Measurements from ENCODE around the gene IL12A. TPM values are rescaled to one million over a fixed set of nuclear protein-coding genes. Genes with fewer than 3 reads are reported as not detected.
A peak's percentile ranks its signal among the peaks of the same experiment; 100 is the strongest.

Gene IL12A
- polyA plus RNA-seq, 1 donor from 2014 or later, result not detected

DNA sequence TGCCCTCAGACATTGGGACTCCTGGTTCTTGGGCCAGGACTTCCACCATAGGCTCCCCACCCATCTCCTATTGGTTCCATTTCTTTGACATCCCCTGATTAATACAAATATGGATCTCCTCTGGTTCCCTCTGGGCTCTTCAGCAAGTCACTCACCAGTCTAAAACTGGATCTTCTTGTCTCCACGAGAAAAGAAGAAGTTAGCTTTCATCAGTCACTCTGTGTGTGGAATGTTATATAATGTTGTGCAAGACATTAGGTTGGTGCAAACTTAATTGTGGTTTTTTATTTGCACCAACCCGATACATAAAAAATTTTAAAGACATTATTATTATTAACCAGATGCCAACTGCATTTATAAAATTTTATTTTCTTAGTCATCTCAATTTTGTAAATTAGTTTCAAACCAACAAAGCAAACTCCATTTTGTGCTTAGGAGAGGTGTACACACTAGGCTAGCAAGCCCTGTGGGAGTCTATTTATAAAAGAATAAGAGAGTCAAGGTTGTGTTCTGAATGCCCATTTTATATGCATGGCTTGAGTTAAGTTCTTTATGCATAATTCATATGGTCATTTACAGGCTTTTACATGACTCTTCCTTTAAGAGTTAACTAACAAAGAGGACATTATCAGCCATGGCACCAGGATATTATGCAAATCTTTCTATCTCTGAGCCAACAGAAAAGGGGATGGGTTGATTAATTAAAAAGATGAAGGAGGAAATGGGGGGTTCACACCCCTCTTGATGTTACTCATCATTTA, 35.1 kb upstream of the IL12A start:
- H3K4me2 ChIP-seq (ENCODE audit: low read length), result no peak overlapping the region
- H3K9ac ChIP-seq (ENCODE audit: low read length), result no peak overlapping the region
- no peak overlapping the region for H2AFZ ChIP-seq (ENCODE audit: low read depth, low read length)
- no peaks in the 10 kb centered on the region for H3K27me3 ChIP-seq (ENCODE audit: insufficient read depth, low read depth, low read length)
- H3K4me3 ChIP-seq (ENCODE audit: low read length), result no peak overlapping the region
- H4K20me1 ChIP-seq (ENCODE audit: insufficient read depth), result no peaks in the 10 kb centered on the region
- H3K27ac ChIP-seq (ENCODE audit: low read length), result no peak overlapping the region
- H3K9me3 ChIP-seq (ENCODE audit: low read length), result peaks cover 4% of the 10 kb centered on the region
- TF ChIP-seq TAF1 (IDR thresholded peaks at IDR 0.05; ENCODE audit: low read depth), result no peak
- H3F3A ChIP-seq (ENCODE audit: insufficient read depth, low read length, poor library complexity, severe bottlenecking), result peaks cover 3% of the 10 kb centered on the region
- no peaks in the 10 kb centered on the region for H3K79me2 ChIP-seq (replicated peaks; ENCODE audit: insufficient read depth, low read length)
- no peaks in the 10 kb centered on the region for H3K9me2 ChIP-seq (ENCODE audit: insufficient read depth, low read length)
- no peaks in the 10 kb centered on the region for H3K36me3 ChIP-seq (ENCODE audit: insufficient read depth, low read length)

DNA sequence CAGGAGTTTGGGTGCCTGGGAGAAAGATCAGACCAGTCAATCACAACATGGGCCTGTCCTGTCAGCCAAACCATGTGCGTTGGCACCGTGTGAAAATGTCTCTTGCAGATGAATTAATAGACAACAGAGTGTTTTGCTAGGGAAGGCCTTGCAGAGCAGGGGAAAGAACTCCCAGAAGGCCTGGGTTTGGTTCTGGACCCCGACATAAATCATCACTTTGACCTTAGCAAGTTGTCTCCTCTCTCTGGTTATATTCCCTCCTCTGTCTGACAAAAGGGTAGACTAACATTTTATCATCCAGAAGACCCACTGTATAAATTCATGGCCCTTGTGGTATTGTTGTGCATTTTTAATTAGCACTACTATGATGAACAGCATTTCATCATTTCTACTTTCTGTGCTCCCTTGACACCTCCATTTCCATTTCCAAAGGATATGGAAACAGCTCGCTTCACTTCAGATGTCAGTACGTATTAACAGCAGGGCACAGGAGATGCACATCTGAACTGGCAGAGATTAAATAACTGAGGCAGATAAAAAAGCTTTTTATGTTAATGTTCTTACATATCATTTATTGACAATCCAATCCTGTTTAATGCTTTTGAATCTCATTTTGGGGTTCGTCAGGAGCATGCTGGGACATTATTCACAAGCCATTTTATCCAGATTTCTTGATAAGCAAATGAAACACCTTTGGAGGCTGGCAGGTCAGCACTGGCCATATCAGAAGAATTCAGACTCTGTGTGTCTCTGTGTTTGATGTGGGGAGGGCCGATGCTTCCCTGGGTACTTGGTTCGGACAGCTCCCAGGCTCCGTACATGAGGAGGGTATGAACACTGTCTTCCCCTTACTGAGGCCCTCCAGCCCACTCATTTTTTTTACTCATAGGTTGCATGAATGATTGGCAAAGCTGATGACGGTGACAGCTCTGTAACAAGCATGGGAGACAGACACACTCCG, 28.2 kb upstream of the IL12A start:
- Histone ChIP-seq H4K20me1 (ENCODE audit: insufficient read depth) (no peaks in the 10 kb centered on the region), H3K9me2 (ENCODE audit: insufficient read depth, low read length) (no peaks in the 10 kb centered on the region), H3K4me3 (ENCODE audit: low read length) (peak overlapping the region; percentile 46), H3K4me2 (ENCODE audit: low read length) (peak overlapping the region; percentile 48), H3K27ac (ENCODE audit: low read length) (peak overlapping the region; percentile 89), H3K9me3 (ENCODE audit: low read length) (peaks cover 4% of the 10 kb centered on the region), H3F3A (ENCODE audit: insufficient read depth, low read length, poor library complexity, severe bottlenecking) (peaks cover 3% of the 10 kb centered on the region), H2AFZ (ENCODE audit: low read depth, low read length) (peak overlapping the region; percentile 35), H3K9ac (ENCODE audit: low read length) (peak overlapping the region; percentile 53), H3K79me2 (replicated peaks; ENCODE audit: insufficient read depth, low read length) (no peaks in the 10 kb centered on the region), H3K27me3 (ENCODE audit: insufficient read depth, low read depth, low read length) (no peaks in the 10 kb centered on the region), H3K36me3 (ENCODE audit: insufficient read depth, low read length) (no peaks in the 10 kb centered on the region)
- TF ChIP-seq EP300 (conservative IDR thresholded peaks at IDR 0.05; ENCODE audit: poor library complexity, severe bottlenecking), result peak; percentile 24
- no peak for TF ChIP-seq EZH2 (IDR thresholded peaks at IDR 0.05; ENCODE audit: borderline replicate concordance, insufficient read depth, low read length, poor library complexity, severe bottlenecking)
- TF ChIP-seq SMC3 (conservative IDR thresholded peaks at IDR 0.05; ENCODE audit: poor library complexity), result no peak
- TF ChIP-seq POLR2AphosphoS5 (IDR thresholded peaks at IDR 0.05), result peak; percentile 5
- peak; percentile 10 for TF ChIP-seq REST (IDR thresholded peaks at IDR 0.05; ENCODE audit: borderline replicate concordance)

DNA sequence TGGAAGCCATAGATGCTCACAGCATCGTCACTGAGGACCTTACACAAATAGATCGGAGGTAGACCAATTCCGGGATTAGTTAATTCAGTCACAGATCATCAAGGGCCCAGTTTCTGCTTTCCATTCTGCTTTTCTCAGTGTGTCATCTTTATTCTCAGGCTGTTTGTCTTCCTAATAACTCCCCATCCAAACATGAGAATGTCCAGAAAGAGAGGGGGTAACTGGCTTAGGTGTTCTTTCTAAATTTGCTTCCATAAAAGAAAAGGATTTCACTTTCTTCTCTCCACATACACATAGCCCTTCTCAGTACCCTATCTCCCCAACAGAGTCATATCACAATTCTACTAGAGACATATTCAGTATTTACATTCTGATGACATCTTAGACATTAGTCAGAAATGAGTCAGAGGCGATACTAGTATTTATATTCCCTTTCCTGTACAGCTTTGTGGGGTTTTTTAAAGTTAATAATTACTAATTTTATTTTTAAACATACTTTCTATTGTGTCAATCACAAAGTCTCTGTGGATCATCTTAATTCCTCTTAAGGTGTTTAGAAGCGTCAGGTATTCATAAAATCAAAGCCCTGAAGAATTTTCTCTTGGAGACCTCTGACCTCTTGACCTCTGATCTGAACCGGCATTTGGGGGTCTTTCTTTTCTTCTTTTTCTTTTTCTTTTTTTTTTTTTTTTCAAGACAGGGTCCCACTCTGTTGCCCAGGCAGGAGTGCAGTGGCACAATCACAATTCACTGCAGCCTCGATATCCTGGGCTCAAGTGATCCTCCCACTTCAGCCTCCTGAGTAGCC, 24.3 kb upstream of the IL12A start:
- Histone ChIP-seq H3K9me2 (ENCODE audit: insufficient read depth, low read length) (no peaks in the 10 kb centered on the region), H3K4me2 (ENCODE audit: low read length) (no peak overlapping the region)
- TF ChIP-seq TAF1 (IDR thresholded peaks at IDR 0.05; ENCODE audit: low read depth) (no peak), SMC3 (conservative IDR thresholded peaks at IDR 0.05; ENCODE audit: poor library complexity) (no peak), EZH2 (IDR thresholded peaks at IDR 0.05; ENCODE audit: borderline replicate concordance, insufficient read depth, low read length, poor library complexity, severe bottlenecking) (no peak), MXI1 (conservative IDR thresholded peaks at IDR 0.05; ENCODE audit: poor library complexity, severe bottlenecking) (no peak), EP300 (conservative IDR thresholded peaks at IDR 0.05; ENCODE audit: poor library complexity, severe bottlenecking) (no peak), POLR2AphosphoS5 (IDR thresholded peaks at IDR 0.05) (no peak), RAD21 (conservative IDR thresholded peaks at IDR 0.05) (no peak)
- TF ChIP-seq, protein P1, sequence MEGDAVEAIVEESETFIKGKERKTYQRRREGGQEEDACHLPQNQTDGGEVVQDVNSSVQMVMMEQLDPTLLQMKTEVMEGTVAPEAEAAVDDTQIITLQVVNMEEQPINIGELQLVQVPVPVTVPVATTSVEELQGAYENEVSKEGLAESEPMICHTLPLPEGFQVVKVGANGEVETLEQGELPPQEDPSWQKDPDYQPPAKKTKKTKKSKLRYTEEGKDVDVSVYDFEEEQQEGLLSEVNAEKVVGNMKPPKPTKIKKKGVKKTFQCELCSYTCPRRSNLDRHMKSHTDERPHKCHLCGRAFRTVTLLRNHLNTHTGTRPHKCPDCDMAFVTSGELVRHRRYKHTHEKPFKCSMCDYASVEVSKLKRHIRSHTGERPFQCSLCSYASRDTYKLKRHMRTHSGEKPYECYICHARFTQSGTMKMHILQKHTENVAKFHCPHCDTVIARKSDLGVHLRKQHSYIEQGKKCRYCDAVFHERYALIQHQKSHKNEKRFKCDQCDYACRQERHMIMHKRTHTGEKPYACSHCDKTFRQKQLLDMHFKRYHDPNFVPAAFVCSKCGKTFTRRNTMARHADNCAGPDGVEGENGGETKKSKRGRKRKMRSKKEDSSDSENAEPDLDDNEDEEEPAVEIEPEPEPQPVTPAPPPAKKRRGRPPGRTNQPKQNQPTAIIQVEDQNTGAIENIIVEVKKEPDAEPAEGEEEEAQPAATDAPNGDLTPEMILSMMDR (IDR thresholded peaks at IDR 0.05; ENCODE audit: poor library complexity, severe bottlenecking), result no peak

More for the DNA sequence above, 24.3 kb upstream of the IL12A start:
- Histone ChIP-seq H2AFZ (ENCODE audit: low read depth, low read length) (no peak overlapping the region), H3K27ac (ENCODE audit: low read length) (no peak overlapping the region), H4K20me1 (ENCODE audit: insufficient read depth) (no peaks in the 10 kb centered on the region), H3K36me3 (ENCODE audit: insufficient read depth, low read length) (no peaks in the 10 kb centered on the region), H3K9ac (ENCODE audit: low read length) (no peak overlapping the region), H3K9me3 (ENCODE audit: low read length) (no peaks in the 10 kb centered on the region), H3K27me3 (ENCODE audit: insufficient read depth, low read depth, low read length) (no peaks in the 10 kb centered on the region), H3F3A (ENCODE audit: insufficient read depth, low read length, poor library complexity, severe bottlenecking) (no peaks in the 10 kb centered on the region), H3K79me2 (replicated peaks; ENCODE audit: insufficient read depth, low read length) (no peaks in the 10 kb centered on the region), H3K4me3 (ENCODE audit: low read length) (no peak overlapping the region)

All from neural cell (in vitro differentiated cells).